NCI-H446 (cell line): Measurements from ENCODE around the gene PAPOLG.

ENCODE experiments used
- DNase-seq, 2 experiments: peaks; one replicate each; lab custom pipeline; 2025; lab: John Stamatoyannopoulos, UW

Gene PAPOLG

GRCh38 chr2:60756097-60757087 lies at the start of gene PAPOLG:
Gene PAPOLG, plus strand, starts transcription at chr2:60756268. Its CDS starts 211 bp downstream, at chr2:60756479.
- DNase-seq: peak; percentile 86 to 96

GRCh38 chr2:60707750-60708371 lies 48.2 kb upstream of the PAPOLG start:
- DNase-seq: peak; percentile 21 to 70

- DNase-seq: no peak
Observed at GRCh38 chr2:60708630-60709320, 47.3 kb upstream of the PAPOLG start.

GRCh38 chr2:60710707-60711106 lies 45.4 kb upstream of the PAPOLG start:
- no peak for DNase-seq

GRCh38 chr2:60715561-60715960 lies 40.5 kb upstream of the PAPOLG start:
- DNase-seq: no peak

GRCh38 chr2:60717691-60718090 lies 38.4 kb upstream of the PAPOLG start:
- DNase-seq: no peak

GRCh38 chr2:60719331-60719730 lies 36.7 kb upstream of the PAPOLG start:
- no peak for DNase-seq

- DNase-seq: no peak
Observed at GRCh38 chr2:60725466-60725865, 30.6 kb upstream of the PAPOLG start.

GRCh38 chr2:60728855-60729254 lies 27.2 kb upstream of the PAPOLG start:
- no peak for DNase-seq

GRCh38 chr2:60735496-60736250 lies 20.4 kb upstream of the PAPOLG start:
- DNase-seq: no peak

- DNase-seq: no peak
Observed at GRCh38 chr2:60738679-60739078, 17.4 kb upstream of the PAPOLG start.

- no peak for DNase-seq
Observed at GRCh38 chr2:60739156-60739555, 16.9 kb upstream of the PAPOLG start.

GRCh38 chr2:60741576-60741975 lies 14.5 kb upstream of the PAPOLG start:
- DNase-seq: no peak

- no peak for DNase-seq
Observed at GRCh38 chr2:60742419-60742818, 13.6 kb upstream of the PAPOLG start.

- DNase-seq: no peak
Observed at GRCh38 chr2:60745330-60745729, 10.7 kb upstream of the PAPOLG start.

- DNase-seq: no peak
Observed at GRCh38 chr2:60745761-60746160, 10.3 kb upstream of the PAPOLG start.

GRCh38 chr2:60746318-60746717 lies 9.8 kb upstream of the PAPOLG start:
- peak in 1 of 2 experiments; percentile 5 for DNase-seq

GRCh38 chr2:60759654-60760053 lies 3.6 kb downstream of the PAPOLG start:
- peak in 1 of 2 experiments; percentile 49 for DNase-seq

GRCh38 chr2:60764736-60765534 lies 8.9 kb downstream of the PAPOLG start:
- DNase-seq: no peak

GRCh38 chr2:60766283-60766682 lies 10.2 kb downstream of the PAPOLG start:
- no peak for DNase-seq

- no peak for DNase-seq
Observed at GRCh38 chr2:60771508-60771907, 15.4 kb downstream of the PAPOLG start.
